GM18520 (cell line): ENCODE results near the gene PRDX3.

Experiments
- ATAC-seq: cut with Tn5 transposase; IDR thresholded peaks from one replicate; pipeline ENCODE4 v1.9.1; 2021; ENCODE audit not compliant: unreplicated experiment

Gene PRDX3

GRCh38 chr10:119178372-119179119 lies at the start of gene PRDX3:
Gene PRDX3, minus strand, starts transcription at chr10:119178812. Its CDS starts 22 bp downstream, at chr10:119178790.
- peak; percentile 77 for ATAC-seq

- ATAC-seq: no peak
These were observed 49.2 kb upstream of the PRDX3 start for GRCh38 chr10:119227825-119228224.

GRCh38 chr10:119225083-119225658 lies 46.6 kb upstream of the PRDX3 start:
- no peak for ATAC-seq

GRCh38 chr10:119222966-119223386 lies 44.4 kb upstream of the PRDX3 start:
- ATAC-seq: no peak

- no peak for ATAC-seq
These were observed 43.9 kb upstream of the PRDX3 start for GRCh38 chr10:119222537-119222936.

- ATAC-seq: peak; percentile 60
These were observed 43.1 kb upstream of the PRDX3 start for GRCh38 chr10:119221666-119222065.

GRCh38 chr10:119221201-119221600 lies 42.6 kb upstream of the PRDX3 start:
- ATAC-seq: no peak

- no peak for ATAC-seq
These were observed 41.3 kb upstream of the PRDX3 start for GRCh38 chr10:119219871-119220270.

- no peak for ATAC-seq
These were observed 39.4 kb upstream of the PRDX3 start for GRCh38 chr10:119217991-119218490.

GRCh38 chr10:119217401-119217800 lies 38.8 kb upstream of the PRDX3 start:
- no peak for ATAC-seq

GRCh38 chr10:119216127-119216526 lies 37.5 kb upstream of the PRDX3 start:
- no peak for ATAC-seq

- ATAC-seq: no peak
These were observed 36.8 kb upstream of the PRDX3 start for GRCh38 chr10:119215371-119215770.

GRCh38 chr10:119211625-119212441 lies 33.2 kb upstream of the PRDX3 start:
- ATAC-seq: no peak

- ATAC-seq: no peak
These were observed 32.6 kb upstream of the PRDX3 start for GRCh38 chr10:119211176-119211575.

- no peak for ATAC-seq
These were observed 32.0 kb upstream of the PRDX3 start for GRCh38 chr10:119210633-119211032.

- no peak for ATAC-seq
These were observed 31.2 kb upstream of the PRDX3 start for GRCh38 chr10:119209736-119210355.

GRCh38 chr10:119209035-119209735 lies 30.6 kb upstream of the PRDX3 start:
- no peak for ATAC-seq

GRCh38 chr10:119208553-119208940 lies 29.9 kb upstream of the PRDX3 start:
- ATAC-seq: no peak

- no peak for ATAC-seq
These were observed 29.3 kb upstream of the PRDX3 start for GRCh38 chr10:119207713-119208552.

GRCh38 chr10:119207366-119207666 lies 28.7 kb upstream of the PRDX3 start, which contains the start of gene GRK5:
Gene GRK5, plus strand, starts transcription at chr10:119207571. Its CDS starts 347 bp downstream, at chr10:119207918.
- peak; percentile 71 for ATAC-seq
